IPS DF 4.7 (cell line): ENCODE results near the gene ADAP1.
"Not testable (repeated sequence)": the region's sequence is repeated elsewhere in the genome, so short reads cannot be mapped to it uniquely, and the experiment has no call there.

Experiments used
- DNase-seq: peaks from one replicate; pipeline ENCODE4 v3.0.0-alpha.2; 2013; ENCODE audit warnings: low spot score; ENCODE audit errors: extremely low read depth

Gene ADAP1

GRCh38 chr7:960269-960871 is 5.9 kb upstream of the ADAP1 start:
- no peak for DNase-seq

GRCh38 chr7:959740-960139 is 5.3 kb upstream of the ADAP1 start:
- not testable (repeated sequence) for DNase-seq

DNA sequence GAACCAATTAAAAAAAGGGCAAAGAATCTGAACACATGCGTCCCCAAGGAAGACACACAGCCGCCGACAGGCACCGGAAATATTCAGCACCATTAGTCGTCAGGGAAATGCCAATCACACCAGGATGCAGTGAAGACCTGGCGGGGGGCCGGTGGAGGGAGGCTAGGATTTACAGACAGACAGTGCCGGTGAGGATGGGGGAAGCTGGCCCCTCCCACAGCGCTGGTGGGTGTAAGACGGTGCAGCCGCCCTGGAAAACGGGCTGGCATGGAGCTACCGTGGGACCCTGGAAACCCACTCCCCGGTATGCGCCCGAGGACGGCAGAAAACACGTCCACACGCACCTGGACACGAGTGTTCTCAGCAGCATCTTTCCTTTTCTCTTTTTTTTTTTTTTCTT is 4.8 kb upstream of the ADAP1 start:
- DNase-seq: no peak

- no peak for DNase-seq
Measured at GRCh38 chr7:958221-959200, 4.0 kb upstream of the ADAP1 start.

GRCh38 chr7:957418-958220 is 3.1 kb upstream of the ADAP1 start:
- no peak for DNase-seq

DNA sequence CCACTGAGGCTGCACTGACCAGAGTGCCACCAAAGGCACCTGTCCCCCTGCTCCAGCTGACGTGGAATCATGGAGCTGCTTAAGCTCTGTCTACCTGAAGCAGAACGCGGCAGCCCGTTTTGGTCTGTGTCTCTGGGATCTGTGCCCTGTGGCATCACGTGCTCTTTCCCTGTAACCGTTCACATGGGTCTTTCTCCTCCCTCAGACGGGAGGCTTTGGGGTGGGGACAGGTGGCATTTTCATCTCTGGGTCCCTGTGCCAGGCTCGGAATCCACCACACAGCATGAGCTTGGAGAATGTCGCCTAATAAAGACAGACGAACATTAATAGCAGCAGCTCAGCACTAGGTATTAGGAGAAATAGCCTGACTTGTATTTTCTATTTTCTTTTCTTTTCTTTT is 1.6 kb upstream of the ADAP1 start:
- no peak for DNase-seq

- DNase-seq: no peak
Measured at GRCh38 chr7:953547-954327, 743 bp downstream of the ADAP1 start.

- no peak for DNase-seq
Measured at GRCh38 chr7:952548-953441, 1.7 kb downstream of the ADAP1 start.

- no peak for DNase-seq
Measured at GRCh38 chr7:951881-952547, 2.5 kb downstream of the ADAP1 start.

DNA sequence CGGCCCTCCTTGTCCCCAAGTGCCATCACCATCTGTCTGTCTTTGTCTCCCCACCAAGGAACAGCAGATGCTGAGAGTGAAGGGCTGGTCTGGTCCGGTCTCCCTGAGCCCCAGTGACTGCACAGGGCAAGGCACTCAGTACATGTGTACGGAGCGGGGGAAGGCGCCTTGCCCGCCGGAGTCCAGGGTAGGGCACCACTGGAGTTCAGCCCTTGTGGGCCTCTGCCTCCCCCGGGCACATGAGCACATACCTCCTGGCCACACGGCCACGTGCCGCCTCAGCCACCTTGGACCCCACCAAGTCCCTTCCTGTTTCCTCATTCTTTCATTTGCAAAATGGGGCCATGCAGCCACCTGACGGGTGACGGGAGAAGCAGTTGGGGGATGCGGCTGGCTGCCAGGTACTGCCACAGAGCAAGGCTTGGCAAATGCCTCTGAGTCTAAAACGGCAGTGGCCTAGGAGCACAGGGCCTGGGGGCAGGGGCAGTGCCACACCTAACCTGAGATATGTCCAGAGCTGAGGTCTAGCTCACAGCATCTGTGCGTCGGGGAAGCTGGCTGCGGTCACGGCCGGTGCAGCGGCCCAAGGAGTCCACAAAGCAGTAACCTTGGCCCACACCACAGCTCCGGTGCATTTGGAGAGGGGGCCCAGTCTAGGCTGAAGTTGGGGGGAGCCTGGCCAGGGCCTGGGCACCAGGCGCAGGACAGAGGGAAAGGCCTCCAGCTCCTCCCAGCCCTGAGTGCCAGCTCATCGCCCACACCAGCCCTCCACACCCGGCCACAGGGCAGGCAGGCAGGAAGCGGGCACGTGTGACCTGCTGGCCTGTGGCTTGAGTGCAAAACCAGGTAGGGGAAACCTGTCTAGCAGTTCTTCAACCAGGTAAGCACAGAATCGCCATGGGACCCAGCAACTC is 5.2 kb downstream of the ADAP1 start:
- no peak for DNase-seq

DNA sequence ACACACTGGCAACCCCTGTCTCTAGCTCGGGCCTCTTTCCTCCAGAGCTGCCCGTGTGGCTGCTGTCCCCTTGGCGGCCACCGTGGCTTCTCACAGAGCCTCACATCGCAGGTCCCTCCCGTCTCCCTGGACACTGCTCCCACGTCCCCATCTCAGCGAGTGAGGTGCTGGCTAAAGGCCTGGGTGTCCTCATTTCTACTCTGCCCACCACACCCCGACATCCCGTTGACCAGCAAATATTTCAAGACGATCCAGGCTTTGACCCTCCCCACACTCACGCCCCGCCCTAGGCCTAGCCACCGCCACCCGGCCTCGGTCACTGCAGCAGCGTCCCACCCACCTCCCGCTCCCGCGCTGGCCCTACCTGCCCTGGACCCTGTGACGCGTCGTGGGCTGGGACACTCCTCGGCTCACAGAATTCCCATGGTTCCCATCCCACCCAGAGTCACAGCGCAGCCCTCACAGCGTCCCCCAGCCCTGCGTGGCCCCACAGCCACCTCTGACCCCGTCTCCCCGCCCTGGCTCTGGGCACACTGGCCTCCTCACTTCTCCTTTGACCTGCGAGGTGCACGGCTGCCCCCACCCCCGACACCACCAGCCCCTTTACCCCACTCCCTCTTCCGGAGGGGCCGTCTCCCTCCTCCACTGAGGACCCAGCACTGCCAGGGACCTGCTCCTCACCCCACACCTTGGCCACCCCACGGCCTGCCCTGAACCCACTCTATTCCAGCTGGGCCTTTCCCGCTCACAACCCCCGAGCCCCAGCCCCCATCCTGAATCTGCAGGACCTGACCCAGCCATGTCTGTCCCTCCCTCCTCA is 6.9 kb downstream of the ADAP1 start:
- no peak for DNase-seq

DNA sequence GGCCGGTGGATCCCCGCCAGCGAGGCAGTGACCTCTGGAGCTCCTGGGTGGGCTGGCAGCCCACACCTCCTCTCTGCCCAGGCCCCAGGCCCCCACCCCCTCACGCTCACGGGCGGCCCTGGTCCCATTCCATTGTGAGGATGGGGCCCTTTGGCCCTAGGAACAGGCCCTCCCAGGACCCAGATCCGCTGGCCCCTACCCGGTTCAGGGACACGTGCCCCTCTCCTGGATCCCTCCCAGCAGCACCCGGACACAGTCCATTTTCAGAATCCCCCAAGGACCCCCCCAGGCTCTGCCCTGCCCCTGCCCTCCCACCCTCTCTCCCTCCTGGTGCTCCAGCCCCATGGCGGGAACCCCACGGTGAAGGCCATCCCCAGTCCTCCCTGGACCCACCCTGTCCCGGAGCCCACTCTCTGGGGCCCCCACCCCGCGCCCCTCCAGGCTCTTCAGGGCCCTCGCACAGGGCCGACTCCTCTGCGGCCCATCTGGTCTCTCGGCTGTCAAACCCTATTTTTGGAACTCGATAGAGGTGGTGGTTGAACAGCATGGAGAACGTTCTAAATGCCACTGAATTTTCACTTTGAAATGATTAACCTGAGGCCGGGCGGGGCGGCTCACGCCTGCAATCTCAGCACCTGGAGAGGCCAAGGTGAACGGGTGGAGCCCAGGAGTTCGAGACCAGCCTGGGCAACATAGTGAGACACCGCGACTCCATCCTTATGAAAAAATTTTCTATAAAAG is 8.1 kb downstream of the ADAP1 start:
- no peak for DNase-seq

DNA sequence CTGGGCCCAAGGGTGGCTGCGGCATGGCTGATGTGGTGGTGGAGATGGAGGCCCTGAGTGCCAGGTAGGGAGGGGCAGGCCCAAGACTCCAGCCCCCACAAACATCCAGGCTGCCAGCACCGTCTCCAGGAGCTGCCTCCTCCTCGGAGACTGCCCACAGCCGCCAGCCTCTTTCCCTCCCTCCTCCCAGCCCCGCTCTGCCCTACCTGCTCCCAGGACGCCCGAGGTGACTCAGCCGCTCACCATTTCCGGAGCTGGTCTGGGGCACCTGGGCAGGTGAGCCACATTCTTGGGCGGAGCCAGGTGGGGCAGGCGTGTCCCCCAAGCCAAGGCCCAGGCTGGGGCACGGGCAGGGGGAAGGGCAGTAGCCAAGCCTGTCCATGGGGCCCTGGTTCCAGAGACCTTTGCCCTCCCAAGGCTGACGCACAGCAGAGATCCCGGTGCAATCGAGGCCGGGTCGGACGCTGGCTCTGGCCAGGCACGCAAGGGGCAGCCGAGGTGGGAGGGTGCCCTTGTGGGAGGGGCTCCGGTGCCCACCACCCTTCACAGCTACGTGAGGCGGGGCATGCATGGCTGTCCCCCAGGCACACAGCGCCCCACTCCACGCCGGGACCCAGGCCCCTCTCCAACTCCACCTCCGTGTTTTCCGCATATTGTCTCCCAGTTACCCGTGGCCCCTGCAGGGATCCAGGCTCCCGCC is 8.8 kb downstream of the ADAP1 start:
- DNase-seq: peak; percentile 71

GRCh38 chr7:945147-945555 is 9.3 kb downstream of the ADAP1 start:
- DNase-seq: no peak

DNA sequence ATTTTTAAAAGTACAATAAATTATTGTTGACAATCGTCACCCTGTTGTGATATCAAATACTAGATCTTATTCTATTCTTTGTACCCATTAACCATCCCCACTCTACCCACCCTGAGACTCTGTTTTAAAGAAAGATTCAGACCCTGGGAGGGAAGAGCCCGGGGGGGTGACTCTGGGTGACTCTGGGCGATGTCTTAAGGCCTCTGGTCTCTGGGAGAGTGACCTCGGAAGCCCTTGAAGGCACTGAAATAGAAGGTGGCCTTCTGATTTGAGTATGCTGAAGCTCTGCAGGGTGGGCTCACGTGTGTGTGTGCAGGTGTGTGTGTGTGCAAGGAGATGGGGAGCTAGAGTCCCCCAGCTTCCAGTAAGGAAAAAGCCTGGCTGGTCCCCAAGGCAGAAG is 9.7 kb downstream of the ADAP1 start:
- no peak for DNase-seq

- DNase-seq: not testable (repeated sequence)
Measured at GRCh38 chr7:943793-944192, 10.7 kb downstream of the ADAP1 start.
